ENCODE data around the gene EXOSC3.
"Not testable (repeated sequence)": the region's sequence is repeated elsewhere in the genome, so short reads cannot be mapped to it uniquely, and the experiment has no call there.

EXOSC3 gene

DNA sequence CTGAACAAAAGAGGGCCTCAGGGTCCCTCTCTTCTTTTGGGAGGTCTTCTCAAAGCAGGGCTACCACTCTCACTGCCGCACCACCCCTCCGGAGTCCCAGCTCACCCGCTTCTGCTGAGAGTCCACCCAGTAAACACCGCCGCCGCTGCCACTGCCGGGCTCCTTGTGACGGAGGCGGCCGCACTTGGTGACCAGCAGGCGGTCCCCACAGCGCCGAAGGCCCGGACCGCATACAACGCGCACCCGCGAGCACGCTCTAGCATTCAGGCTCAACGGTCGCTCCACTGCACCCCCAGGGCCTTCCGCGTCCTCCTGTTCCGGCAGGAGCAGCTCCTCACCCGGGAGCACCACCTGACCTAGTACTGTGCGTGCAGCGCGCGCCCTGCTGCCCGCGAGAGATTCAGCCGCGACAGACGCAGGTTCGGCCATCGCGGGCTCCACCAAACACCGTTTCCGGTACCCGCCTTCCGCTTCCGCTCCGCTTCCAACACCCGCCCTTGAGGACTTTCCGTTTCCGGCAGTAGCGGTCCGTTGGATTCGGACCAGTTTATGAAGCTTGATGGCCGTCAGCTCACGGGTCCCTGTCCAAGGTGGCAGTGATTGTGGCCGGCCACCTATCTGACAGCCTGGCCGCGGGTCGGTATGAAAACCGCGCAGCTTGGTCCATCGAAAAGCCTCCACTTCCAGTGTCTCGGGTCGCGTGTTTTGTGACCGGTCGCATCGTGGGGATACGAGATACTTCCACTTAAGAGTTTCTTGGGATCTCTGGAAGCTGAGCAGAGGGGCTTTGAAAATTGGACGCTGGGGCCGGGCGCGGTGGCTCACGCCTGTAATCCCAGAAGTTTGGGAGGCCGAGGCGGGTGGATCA lies at the start of gene EXOSC3:
TSS of gene EXOSC3 (minus strand) at position 449 of the 868 bp plus-strand sequence. CDS start at position 429, 20 bp downstream.
- peak; percentile 56 for DNase-seq (ENCODE audit: low read depth, low spot score)
- peak within 1 kb of the TSS; percentile 63 for H3K27ac ChIP-seq

DNA sequence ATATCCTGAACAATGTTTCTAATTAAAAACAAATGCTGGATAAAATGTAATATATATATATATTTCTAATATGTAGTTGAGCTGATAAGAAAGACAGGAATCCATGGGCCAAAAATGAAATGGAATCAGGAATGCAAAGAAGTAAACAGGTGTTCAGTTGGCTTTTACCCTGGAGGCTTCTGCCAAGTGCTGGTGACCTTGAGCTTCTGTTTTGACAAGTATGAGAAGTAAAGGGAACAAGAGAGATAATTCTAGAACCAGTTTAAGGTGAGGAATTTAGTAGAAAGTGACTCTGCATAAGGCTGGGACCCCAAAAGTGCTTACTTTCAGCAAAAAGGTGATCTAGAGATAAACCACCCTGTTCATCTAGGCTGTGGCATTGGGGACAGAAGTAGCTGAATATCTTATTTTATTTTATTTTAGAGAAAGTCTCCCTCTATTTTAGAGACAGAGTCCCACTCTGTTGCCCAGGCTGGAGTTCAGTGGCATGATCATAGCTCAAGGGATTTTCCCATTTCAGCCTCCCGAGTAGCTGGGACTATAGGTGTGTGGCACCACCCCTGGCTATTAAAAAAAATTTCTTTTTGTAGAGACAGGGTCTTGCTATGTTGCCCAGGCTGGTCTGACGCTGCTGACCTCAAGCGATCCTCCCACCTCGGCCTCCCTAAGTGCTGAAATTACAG lies 42.8 kb upstream of the EXOSC3 start:
- H3K27ac ChIP-seq: no peak overlapping the region

DNA sequence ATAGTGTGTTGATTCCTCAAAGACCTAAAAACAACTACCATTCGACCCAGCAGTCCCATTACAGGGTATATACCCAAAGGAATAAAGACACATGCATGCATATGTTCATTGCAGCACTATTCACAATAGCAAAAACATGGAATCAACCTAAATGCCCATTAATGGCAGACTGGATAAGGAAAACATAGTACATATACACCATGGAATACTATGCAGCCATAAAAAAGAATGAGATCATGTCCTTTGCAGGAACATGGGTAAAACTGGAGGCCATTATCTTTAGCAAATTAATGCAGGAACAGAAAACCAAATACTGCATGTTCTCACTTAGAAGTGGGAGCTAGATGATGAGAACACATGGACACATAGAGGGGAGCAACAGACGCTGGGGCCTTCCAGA lies 40.3 kb upstream of the EXOSC3 start:
- DNase-seq (ENCODE audit: low read depth, low spot score); H3K27ac ChIP-seq: not testable (repeated sequence)

More for the DNA sequence above, 42.8 kb upstream of the EXOSC3 start:
- no peak for DNase-seq (ENCODE audit: low read depth, low spot score)

DNA sequence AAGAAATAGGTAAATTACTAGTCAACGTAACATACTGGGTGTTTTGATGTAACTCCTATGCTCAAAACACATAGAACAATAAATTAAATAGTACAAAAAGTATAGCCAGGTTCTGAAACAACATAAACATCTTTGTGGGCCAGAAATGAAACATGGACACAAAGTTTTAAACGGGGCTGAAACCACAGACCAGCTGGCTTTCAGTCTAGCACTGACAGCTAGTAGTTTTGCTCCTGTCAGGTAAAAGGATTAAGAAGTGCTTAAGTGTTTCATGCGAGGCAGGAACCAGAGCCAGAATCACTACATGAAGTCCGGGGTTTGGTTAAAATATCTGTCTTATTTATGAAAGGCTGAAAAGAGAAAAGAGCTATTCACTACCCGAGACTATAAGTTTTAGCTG lies 35.3 kb upstream of the EXOSC3 start:
- no peak for DNase-seq (ENCODE audit: low read depth, low spot score)
- H3K27ac ChIP-seq: no peak overlapping the region

DNA sequence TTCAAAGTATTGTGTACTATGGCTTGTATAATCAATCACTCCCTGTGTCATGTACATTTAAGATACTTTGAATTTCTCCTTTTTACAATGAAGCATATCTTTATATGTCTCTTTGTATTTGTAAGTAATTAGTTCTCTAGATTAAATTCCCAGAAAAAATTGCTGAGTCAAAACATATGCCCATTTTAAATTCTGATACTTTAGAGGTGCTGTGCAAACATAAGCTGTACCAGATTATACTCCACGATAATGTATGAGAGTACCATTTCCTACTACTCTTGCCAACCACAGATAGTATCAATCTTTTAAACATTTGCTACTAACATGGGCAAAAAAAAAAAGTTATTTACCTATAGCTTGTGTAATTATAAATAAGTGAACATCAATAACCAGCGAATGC lies 34.0 kb upstream of the EXOSC3 start:
- DNase-seq (ENCODE audit: low read depth, low spot score): no peak
- no peak overlapping the region for H3K27ac ChIP-seq

DNA sequence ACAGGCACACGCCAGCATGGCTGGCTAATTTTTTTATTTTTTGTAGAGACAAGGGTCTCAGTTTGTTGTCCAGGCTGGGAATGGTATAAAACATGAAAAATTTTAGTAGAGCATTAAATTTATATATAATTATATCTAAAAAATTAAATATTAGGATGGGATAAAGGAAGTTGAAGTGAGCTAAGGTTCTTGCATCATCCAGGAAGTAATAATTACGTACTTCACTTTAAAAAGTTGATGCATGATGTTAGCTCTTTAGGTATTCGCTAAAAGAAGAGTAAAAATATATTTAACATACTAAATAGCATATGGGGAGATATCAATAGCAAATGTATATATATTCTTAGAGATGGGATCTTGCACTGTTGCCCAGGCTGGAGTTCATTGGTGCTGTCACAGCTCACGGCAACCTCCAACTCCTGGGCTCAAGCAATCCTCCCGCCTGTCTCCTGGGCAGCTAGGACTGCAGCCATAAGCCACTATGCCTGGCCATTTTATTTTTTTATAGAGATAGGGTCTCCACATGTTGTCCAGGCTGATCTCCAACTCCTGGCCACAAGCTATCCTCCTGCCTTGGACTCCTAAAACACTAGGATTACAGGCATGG lies 28.0 kb upstream of the EXOSC3 start:
- no peak for DNase-seq (ENCODE audit: low read depth, low spot score)
- no peak overlapping the region for H3K27ac ChIP-seq

DNA sequence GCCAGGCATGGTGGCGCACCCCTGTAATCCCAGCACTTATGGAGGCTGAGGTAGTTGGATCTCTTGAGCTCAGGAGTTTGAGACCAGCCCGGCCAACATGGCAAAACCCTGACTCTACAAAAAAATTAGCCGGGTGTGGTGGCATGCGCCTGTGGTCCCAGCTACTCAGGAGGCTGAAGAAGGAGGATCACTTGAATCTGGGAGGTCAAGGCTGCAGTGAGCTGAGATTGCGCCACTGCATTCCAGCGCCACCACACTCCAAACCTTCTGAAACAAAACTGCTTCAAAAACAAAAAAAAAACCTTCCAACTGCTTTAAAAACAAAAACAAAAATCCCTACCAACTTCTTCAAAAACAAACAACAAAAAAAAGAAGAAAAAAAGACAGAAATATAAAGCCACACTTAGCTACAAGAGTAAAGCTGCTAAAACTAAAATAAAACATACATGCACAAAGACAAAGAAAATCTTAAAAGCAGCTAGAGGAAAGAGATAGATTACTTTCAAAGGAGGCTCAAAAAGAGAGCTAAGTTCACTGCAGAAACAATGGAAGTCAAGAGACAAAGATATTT lies 27.1 kb upstream of the EXOSC3 start:
- no peak for DNase-seq (ENCODE audit: low read depth, low spot score)
- H3K27ac ChIP-seq: no peak overlapping the region

DNA sequence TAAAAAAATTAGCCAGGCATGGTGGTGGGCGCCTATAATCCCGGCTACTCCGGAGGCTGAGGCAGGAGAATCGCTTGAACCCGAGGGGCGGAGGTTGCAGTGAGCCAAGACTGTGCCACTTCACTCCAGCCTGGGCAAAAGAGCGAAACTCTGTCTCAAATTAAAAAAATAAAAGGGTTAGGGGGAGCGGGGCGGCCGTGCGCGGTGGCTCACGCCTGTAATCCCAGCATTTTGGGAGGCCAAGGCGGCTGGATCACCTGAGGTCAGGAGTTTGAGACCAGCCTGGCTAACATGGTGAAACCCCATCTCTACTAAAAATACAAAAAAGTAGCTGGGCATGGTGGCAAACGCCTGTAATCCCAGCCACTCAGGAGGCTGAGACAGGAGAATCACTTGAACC lies 24.8 kb upstream of the EXOSC3 start:
- DNase-seq (ENCODE audit: low read depth, low spot score): not testable (repeated sequence)

DNA sequence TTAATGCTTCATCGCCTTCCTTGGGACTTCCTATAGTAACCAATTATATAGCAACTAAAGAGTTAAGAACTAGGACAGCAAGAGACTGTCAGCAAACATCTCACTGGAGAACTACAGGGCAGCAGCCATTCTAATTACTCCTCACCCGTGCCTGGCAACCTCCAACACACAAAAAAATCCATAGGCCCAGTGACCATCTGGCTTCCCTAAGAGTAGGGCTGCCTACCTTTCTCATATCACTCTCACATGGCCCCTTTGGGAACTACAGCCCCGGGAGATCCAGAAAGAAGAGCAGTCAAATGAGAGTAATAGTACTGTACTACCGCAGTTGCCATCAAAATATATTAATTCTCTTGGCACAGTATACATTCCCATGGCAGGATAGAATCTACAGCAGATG lies 21.4 kb upstream of the EXOSC3 start:
- DNase-seq (ENCODE audit: low read depth, low spot score): no peak
- H3K27ac ChIP-seq: no peak overlapping the region

More for the DNA sequence above, 24.8 kb upstream of the EXOSC3 start:
- not testable (repeated sequence) for H3K27ac ChIP-seq

DNA sequence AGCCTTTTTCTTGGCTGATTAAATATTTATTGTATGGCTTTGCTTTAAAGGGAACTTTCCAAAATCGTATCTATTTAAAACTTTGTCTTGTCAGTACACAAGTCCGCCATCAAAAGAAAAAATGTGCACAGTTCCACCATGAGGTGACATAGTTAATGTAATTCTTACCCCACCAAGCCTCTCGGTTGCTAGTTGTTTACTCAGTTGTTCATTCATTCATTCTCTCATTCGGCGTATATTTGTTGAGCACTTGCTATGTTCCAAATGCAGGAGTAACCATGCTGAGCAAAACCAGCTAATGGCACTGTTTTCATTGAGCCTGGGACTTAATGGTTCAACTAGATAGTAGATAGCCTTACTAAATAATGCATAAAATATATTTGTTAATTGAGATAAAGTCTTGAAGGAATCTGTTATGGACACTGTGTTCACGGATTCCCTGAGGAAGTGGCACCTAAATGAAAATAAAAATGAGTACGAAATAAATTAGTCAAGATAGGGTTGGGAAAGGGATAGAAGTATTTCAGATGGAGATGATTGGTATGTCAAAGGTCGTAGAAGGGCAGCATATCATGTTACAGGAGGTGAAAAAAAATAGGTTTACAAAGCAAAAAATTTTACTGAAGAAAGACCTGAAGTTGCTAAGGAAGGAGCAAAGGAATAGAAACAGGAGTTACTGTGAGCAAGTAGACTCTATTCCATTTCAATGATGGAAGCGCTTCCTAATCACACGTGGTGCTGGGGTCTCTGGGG lies 17.3 kb upstream of the EXOSC3 start:
- no peak overlapping the region for H3K27ac ChIP-seq
- DNase-seq (ENCODE audit: low read depth, low spot score): no peak

DNA sequence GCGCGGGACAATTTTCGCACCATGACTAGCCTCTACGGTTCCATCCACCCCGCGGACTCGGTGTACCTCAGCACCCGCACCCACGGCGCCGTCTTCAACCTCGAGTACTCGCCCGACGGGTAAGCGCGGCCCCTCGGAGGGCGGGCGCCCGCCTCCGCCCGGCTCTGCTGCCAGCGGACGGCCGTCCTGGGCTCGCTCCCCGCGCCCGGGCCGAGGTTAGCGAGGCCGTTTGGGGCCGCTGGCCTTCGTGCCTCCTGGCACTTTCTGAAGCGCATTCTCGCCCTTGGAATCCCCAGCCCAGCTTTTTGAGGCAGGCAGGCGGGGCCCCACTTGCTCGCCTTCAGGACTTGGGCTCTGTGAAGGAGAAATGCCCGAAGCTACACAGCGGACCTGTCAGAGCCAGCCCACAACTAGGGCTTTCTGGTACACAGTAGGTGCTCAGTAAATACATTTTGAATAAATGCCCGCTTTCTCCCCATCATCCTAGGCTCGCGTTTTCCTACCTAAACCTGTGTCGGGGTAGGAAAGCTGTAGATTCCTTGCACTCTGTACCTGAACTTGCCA lies 16.5 kb upstream of the EXOSC3 start:
- DNase-seq (ENCODE audit: low read depth, low spot score): no peak
- peak overlapping the region; percentile 73 for H3K27ac ChIP-seq

DNA sequence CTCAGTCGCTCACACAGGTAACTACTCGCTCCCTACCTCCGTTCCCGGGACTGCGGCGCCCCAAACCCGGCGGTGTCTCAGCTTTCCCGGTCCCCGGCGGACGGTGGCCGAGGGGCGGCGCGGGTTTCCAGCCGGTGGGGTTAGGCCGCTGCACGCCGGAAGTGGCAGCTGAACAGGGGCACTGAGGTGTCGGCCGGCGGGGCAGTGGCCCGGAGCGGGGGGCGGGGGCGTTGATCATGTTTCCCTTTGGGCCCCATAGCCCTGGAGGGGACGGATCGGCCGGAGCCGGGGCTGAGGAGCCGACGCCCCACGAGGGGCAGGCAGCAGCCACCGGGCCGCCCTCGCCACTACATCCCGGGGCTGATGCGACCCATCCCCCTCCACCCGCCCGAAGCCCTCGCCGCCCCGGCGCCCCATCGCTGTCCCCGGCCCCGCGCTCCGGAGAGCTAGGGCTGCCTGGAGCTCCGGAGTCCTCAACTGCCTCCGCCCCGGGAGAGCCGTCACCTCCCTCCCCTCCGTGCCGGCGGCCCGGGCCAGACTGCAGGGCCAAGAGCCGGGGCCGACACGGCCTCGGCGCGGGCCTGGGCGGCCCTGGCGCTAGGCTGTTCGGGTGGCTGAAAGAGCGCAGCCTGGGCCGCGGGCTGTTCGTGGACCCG lies 15.9 kb upstream of the EXOSC3 start, which contains the start of gene DCAF10:
TSS of gene DCAF10 (plus strand) at position 167 of the 656 bp plus-strand sequence. CDS start at position 237, 70 bp downstream.
- H3K27ac ChIP-seq: peak within 1 kb of the TSS; percentile 73
- no peak for DNase-seq (ENCODE audit: low read depth, low spot score)

DNA sequence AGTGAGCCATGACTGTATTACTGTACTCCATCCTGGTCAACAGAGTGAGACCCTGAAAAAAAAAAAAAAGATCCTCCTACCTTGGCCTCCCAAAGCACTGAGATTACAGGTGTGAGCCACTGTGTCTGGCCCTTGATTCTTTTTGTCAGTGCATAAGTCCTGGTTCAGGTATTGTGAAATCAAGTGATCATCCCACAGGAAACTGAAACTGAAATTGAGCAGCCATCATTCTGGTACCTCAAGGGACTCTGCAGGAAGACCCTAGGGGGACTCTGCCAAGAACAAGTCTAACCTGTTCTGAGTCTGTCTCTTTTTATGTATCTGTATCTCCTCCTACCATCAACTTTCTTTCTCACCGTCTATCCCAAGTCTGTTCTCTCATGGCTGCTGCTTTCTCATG lies 13.8 kb upstream of the EXOSC3 start:
- no peak for DNase-seq (ENCODE audit: low read depth, low spot score)
- H3K27ac ChIP-seq: no peak overlapping the region

DNA sequence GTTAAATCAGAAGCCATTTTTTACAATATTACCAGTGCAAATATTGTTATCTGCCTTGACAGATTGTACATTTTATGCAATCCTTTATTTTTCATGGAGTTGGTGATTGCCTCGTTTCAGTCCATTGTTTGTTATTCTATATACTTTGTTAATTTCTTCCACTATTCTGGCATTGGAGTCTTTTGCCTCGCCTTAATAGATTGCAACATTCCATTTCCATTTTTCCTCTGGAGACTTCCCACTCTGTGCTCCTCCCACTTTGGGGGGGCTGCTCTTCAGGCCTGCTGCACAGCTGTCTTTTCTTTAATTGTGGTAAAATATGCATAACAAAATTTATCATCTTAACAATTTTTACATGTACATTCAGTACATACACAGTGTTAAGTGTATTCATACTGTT lies 11.4 kb upstream of the EXOSC3 start:
- H3K27ac ChIP-seq: no peak overlapping the region
- no peak for DNase-seq (ENCODE audit: low read depth, low spot score)

DNA sequence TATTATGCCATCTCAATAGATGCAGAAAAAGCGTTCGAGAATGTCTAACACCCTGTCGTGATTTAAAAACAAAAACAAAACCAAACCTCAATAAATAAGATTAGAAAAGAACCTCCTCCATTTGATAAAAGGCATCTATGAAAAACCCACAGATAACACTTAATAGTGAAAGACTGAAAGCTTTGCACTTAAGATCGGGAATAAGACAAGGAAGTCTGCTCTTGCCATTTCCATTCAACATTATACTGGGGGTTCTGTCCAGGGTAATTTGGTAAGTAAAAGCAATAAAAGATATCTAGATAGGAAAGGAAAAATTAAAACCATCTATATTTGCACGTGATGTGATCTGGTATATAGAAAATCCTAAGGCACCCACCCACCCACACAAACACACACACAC lies 7.3 kb upstream of the EXOSC3 start:
- DNase-seq (ENCODE audit: low read depth, low spot score): no peak
- no peak overlapping the region for H3K27ac ChIP-seq

DNA sequence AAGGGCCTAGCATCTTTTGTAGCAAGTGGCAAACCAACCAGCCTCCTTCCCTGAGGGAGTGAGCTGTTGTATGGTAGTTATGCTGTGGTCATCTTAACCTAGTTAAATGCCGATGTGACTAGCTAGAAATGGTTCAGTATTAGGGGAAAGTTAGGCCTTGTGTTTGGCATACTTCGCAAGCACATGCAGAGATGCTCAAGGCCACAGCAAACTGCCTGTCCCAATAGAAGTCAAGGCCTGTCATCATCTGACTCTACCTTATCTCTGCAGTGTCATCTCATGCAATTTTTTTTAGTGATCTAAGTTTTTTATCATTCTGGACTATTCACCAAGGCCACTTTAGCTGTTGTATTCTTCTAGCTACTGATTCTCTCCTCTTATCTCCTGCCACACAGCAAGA lies 5.2 kb upstream of the EXOSC3 start:
- no peak for DNase-seq (ENCODE audit: low read depth, low spot score)
- H3K27ac ChIP-seq: no peak overlapping the region

DNA sequence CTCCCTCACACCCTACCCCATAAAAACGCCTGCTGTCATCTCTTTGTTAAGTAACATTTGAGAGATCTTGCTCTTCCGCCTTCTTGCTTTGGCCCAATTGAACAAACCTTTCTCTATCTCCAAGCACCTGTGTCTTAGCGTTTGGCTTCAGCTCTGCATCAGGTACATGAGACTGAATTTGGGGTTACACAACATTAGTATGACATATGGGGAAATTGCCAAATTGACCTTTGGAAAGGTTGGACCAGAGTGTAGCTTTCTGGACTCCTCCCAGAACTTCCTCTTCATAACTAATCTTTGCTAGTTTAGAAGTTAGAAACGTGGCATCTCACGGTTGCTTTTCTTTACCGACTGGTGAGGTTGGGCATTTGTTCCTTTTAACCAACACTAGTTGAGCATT lies 3.5 kb upstream of the EXOSC3 start:
- H3K27ac ChIP-seq: no peak overlapping the region
- DNase-seq (ENCODE audit: low read depth, low spot score): no peak

DNA sequence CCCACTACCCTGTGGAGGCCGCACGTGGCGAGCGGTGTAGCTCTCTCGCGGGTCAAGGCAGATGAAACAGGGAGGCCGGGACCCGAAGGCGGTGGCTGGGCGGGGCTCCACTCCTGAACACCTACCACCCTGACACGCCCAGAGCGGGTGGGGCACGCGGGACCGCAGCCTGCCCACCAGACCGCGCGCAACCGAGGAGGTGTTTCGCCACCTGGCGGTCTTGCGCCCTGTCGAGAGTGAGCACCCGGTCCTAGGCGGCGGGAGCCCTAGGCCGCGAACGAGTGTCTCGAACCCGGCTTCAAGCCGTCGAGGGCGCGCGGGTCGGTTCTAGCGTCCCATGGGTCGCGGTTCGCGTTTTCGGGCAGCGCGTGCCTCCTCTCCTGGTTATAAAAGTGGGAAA lies 2.2 kb upstream of the EXOSC3 start:
- no peak for DNase-seq (ENCODE audit: low read depth, low spot score)
- H3K27ac ChIP-seq: no peak overlapping the region

DNA sequence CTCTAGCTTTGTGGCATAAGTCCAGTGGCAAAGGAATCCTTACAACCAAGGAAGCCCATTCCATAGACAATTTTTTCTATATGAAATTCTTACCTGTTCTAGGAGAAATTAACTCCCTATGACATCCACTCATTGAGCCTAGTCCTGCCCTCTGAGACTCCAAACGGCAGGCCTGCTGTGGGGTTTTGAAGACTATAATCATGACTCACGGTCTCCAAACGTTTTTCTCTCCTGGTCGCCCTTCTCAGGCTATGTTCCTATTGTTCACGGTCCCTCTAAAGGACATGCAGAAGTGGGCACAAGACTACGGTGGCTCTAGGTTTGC lies 611 bp downstream of the EXOSC3 start:
- H3K27ac ChIP-seq: peak overlapping the region; percentile 63
- DNase-seq (ENCODE audit: low read depth, low spot score): no peak

Measured in epithelial cell of prostate (primary cell).